ENCODE data around the gene ADSL.

The ADSL gene

DNA sequence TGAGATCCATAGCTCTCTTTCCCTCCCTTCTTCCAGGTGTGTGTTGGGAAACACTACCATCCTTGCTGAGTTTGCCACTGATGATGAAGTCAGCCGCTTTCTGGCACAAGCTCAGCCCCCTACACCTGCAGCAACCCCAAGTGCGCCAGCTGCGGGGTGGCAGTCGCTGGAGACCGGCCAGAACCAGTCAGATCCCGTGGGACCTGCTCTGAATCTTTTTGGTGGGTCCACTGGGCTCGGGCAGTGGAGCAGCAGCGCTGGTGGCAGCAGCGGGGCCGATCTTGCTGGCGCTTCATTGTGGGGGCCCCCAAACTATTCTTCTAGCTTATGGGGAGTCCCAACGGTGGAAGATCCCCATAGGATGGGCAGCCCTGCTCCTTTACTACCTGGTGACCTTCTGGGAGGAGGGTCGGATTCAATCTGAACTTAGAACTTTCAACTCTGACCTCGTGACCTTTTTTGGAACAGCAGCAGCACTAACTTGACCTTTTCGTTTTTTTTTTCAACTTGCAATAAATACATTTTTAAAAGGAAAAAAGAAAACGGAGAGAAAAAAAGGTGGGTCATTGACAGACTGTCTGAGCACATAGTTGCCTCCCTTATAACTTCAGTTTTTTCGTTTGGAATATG lies 23.4 kb upstream of the ADSL start:
- Histone ChIP-seq H3K9me3 (ENCODE audit: severe bottlenecking) (no peaks in the 10 kb centered on the region), H3K4me1 (ENCODE audit: insufficient read depth, poor library complexity, severe bottlenecking) (no peaks in the 10 kb centered on the region), H3K4me3 (ENCODE audit: severe bottlenecking) (no peak overlapping the region), H3K36me3 (ENCODE audit: low read depth) (peaks cover 20% of the 10 kb centered on the region), H3K27me3 (ENCODE audit: insufficient read depth, poor library complexity, severe bottlenecking) (no peaks in the 10 kb centered on the region), H3K27ac (ENCODE audit: poor library complexity, severe bottlenecking) (no peak overlapping the region)
- ATAC-seq (ENCODE audit: low read depth) (no peak), DNase-seq (ENCODE audit: low spot score) (no peak)
- TF ChIP-seq, protein P1, sequence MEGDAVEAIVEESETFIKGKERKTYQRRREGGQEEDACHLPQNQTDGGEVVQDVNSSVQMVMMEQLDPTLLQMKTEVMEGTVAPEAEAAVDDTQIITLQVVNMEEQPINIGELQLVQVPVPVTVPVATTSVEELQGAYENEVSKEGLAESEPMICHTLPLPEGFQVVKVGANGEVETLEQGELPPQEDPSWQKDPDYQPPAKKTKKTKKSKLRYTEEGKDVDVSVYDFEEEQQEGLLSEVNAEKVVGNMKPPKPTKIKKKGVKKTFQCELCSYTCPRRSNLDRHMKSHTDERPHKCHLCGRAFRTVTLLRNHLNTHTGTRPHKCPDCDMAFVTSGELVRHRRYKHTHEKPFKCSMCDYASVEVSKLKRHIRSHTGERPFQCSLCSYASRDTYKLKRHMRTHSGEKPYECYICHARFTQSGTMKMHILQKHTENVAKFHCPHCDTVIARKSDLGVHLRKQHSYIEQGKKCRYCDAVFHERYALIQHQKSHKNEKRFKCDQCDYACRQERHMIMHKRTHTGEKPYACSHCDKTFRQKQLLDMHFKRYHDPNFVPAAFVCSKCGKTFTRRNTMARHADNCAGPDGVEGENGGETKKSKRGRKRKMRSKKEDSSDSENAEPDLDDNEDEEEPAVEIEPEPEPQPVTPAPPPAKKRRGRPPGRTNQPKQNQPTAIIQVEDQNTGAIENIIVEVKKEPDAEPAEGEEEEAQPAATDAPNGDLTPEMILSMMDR (IDR thresholded peaks at IDR 0.05; ENCODE audit: poor library complexity, severe bottlenecking) = no peak

DNA sequence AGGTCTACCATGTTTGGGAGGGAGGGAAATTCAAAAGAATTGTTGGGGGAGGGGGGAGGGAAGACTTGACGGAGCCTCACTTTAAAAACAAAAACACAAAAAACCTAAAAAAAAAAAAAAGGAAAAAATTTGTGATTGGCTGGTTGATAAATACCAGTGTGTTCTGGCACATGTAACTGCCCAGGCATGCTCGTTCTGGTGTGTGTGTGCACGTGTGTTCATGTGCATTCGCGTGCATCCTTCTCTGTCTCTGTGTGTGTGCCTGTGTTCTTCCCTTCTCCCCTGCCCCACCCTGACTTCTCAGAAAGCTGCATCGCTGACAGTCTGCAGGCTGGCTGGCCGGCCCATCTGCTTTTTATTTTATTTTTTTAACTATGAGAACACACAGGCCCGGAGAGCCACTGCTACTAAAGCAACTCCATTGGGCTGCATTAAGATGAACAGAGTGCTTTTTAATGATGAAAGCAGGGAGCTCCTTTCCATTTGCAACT lies 22.6 kb upstream of the ADSL start:
- ATAC-seq (ENCODE audit: low read depth) (no peak), DNase-seq (ENCODE audit: low spot score) (no peak)
- no peaks in the 10 kb centered on the region for H3K4me1 ChIP-seq (ENCODE audit: insufficient read depth, poor library complexity, severe bottlenecking)
- H3K27me3 ChIP-seq (ENCODE audit: insufficient read depth, poor library complexity, severe bottlenecking) = no peaks in the 10 kb centered on the region
- no peak overlapping the region for H3K27ac ChIP-seq (ENCODE audit: poor library complexity, severe bottlenecking)
- H3K4me3 ChIP-seq (ENCODE audit: severe bottlenecking) = no peak overlapping the region
- no peaks in the 10 kb centered on the region for H3K9me3 ChIP-seq (ENCODE audit: severe bottlenecking)
- peaks cover 19% of the 10 kb centered on the region; the same call in 1 of the 2 replicates for H3K36me3 ChIP-seq (ENCODE audit: low read depth)
- TF ChIP-seq, protein P1 (IDR thresholded peaks at IDR 0.05; ENCODE audit: poor library complexity, severe bottlenecking) = no peak

DNA sequence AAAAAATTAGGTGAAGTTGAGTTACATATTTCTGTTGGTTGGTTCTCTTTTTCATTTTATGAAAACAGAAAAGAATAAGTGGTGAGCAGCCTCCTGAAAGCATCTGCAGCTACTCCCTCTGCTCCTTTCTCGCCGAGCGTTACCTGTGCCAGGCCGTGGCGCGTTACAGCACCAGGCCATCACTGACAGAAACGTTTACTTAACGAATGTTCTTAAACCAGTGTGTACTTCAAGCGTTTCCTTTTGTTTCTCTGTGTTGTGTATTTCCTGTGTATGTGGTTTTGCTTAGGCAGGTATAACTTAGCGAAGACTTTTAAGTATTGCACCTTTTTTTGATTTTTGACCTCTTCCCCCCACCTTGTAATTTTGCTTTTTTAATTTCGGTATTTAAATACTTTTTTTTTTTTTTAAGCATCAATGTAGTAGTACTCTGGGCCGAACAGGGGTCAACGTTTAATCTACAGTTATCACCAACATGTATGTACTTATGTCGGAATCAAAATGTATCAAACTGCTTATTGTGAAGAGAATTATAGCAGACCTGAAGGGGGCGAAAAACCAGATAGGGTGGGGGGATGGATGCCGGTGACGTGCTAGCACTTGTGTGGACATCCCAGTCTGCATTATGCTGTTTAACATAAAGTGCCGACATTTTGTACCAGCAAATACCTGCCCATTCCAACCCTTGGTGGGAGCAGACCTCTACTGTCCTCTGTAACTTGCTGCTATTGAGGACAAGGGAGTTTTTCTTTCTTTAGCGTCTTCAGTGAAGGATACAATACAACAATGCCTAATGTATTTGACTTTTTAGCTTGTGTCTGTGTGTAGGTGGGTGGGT lies 21.6 kb upstream of the ADSL start:
- peaks cover 19% of the 10 kb centered on the region; the same call in 1 of the 2 replicates for H3K36me3 ChIP-seq (ENCODE audit: low read depth)

DNA sequence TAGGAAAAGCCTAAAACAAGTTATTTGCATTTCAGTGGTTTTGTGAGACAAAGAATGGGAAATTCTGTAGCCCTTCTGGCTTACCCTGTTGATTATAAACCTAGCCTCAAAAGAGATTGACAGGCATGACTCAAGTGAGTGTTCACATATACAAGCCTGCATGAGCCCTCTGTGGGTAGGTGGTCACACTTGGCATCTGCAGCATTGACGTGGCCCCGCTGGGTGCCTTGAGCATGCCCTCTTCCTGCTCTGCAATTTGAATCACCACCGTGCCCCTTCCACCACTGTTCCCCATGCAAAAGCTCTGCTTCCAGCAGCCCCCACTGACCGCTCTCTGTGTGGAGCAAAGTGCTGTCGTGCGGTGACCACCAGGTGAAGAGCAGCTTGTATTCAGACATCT lies 21.0 kb upstream of the ADSL start:
- H3K36me3 ChIP-seq (ENCODE audit: low read depth) = peaks cover 13% of the 10 kb centered on the region; the same call in 1 of the 2 replicates
- H3K4me1 ChIP-seq (ENCODE audit: insufficient read depth, poor library complexity, severe bottlenecking) = no peaks in the 10 kb centered on the region
- TF ChIP-seq, protein P1 (IDR thresholded peaks at IDR 0.05; ENCODE audit: poor library complexity, severe bottlenecking) = no peak
- no peak for DNase-seq (ENCODE audit: low spot score)
- no peaks in the 10 kb centered on the region for H3K27me3 ChIP-seq (ENCODE audit: insufficient read depth, poor library complexity, severe bottlenecking)
- ATAC-seq (ENCODE audit: low read depth) = no peak
- H3K4me3 ChIP-seq (ENCODE audit: severe bottlenecking) = no peak overlapping the region
- no peak overlapping the region for H3K27ac ChIP-seq (ENCODE audit: poor library complexity, severe bottlenecking)
- H3K9me3 ChIP-seq (ENCODE audit: severe bottlenecking) = no peaks in the 10 kb centered on the region

More for the DNA sequence above, 21.6 kb upstream of the ADSL start:
- H3K4me1 ChIP-seq (ENCODE audit: insufficient read depth, poor library complexity, severe bottlenecking) = no peaks in the 10 kb centered on the region
- no peak for DNase-seq (ENCODE audit: low spot score)
- H3K27me3 ChIP-seq (ENCODE audit: insufficient read depth, poor library complexity, severe bottlenecking) = no peaks in the 10 kb centered on the region
- TF ChIP-seq, protein P1 (IDR thresholded peaks at IDR 0.05; ENCODE audit: poor library complexity, severe bottlenecking) = no peak
- no peak overlapping the region for H3K27ac ChIP-seq (ENCODE audit: poor library complexity, severe bottlenecking)
- ATAC-seq (ENCODE audit: low read depth) = no peak
- H3K4me3 ChIP-seq (ENCODE audit: severe bottlenecking) = no peak overlapping the region
- H3K9me3 ChIP-seq (ENCODE audit: severe bottlenecking) = no peaks in the 10 kb centered on the region
